GM19043 (cell line): ENCODE data around the gene MOCS3.
"Not testable (repeated sequence)": the region's sequence is repeated elsewhere in the genome, so short reads cannot be mapped to it uniquely, and the experiment has no call there.

ENCODE experiments used
- ATAC-seq: cut with Tn5 transposase; IDR thresholded peaks from one replicate; pipeline ENCODE4 v1.9.1; 2021; ENCODE audit warnings: low read depth; ENCODE audit not compliant: unreplicated experiment

The MOCS3 gene

DNA sequence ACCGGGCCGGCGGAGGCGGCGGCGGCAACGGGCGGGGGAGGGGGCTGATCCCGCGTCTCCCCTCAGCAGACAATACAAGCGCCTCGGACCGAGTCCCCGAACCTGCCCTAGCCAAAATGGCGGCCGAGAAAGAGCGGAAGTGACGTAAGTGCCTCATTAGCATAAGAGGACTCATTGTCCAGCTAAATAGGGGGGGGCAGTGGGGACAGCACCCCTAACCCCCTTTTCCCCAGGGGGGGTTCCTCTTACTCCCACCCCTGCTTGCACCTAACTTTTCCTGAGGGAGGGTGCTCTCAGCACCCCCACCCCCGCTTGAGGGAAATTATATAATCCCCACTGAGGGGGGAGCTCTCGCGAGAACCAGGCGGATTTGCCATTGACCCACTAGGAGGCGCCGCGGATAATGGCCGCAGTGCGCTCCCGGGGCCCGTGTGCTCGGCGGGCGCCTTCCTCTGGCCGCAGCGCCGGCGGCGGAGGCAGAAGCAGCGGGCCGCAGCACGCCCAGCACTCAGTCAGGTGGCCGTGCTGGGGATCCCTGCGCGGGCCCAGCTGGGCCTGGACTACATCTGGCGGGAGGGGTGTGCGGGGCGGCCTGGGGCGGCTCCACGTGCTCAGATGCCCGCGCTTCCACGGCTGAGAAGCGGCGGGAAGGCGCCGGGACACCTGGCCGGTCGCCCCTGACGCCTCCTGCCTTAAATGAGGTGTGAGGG is 27.2 kb upstream of the MOCS3 start, which contains the start of gene ADNP:
TSS of gene ADNP (minus strand) at position 132 of the 710 bp plus-strand sequence. CDS start 27,441 bp downstream, outside the sequence.
- peak; percentile 55 for ATAC-seq

GRCh38 chr20:50932016-50932485 is 26.6 kb upstream of the MOCS3 start:
- no peak for ATAC-seq

GRCh38 chr20:50932691-50933280 is 25.8 kb upstream of the MOCS3 start:
- ATAC-seq: no peak

- no peak for ATAC-seq
Observed at GRCh38 chr20:50933589-50933988, 25.0 kb upstream of the MOCS3 start.

- no peak for ATAC-seq
Observed at GRCh38 chr20:50943069-50943468, 15.5 kb upstream of the MOCS3 start.

DNA sequence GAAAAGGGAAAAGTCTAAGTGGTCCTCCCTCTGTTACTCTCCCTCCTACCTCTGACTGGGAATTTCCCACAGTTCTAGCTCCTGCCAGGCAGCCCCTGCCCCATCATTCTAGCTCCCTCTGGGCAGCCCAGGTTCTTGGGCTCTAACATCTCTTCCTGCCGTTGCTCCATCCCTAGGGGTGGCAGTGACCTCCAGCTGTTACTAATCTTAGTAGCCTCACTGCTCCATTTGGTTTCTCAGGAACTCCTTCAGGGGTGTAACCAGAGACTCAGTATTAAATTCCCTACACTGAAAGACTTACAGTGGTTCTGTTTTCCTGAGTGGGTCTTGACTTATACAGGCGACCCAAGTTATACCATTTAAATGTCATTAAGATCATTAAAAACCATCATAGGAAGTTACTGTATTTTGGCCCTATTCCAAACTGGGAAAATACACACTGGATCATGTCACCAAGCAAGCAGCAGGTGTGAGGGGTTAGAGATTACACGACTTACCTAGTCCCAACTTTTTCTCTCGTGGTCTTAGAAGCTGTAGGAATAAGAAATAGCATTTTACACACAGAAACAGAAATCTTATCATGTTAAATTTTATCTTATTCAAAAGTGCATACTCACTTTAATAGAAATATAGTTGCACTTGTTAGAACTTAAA is 10.4 kb upstream of the MOCS3 start:
- no peak for ATAC-seq

DNA sequence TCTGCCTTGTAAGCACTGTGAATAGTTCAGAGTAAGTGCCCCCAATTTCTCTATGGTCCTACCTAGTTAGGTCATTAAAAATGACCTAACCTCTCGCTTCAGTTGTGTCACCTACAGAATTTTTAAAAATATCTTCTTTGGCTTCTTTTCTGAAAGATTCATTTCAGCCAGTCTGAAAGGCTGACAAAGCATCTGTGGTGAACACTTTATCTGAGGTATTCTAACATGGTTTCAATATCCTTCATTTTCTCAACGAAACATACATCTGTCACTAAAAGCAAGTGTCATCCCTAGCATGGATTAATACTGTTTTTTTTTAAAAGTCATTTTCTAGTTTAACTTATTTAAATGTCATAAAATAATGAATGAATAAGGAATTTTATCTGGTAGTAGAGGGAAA is 5.4 kb upstream of the MOCS3 start:
- no peak for ATAC-seq

DNA sequence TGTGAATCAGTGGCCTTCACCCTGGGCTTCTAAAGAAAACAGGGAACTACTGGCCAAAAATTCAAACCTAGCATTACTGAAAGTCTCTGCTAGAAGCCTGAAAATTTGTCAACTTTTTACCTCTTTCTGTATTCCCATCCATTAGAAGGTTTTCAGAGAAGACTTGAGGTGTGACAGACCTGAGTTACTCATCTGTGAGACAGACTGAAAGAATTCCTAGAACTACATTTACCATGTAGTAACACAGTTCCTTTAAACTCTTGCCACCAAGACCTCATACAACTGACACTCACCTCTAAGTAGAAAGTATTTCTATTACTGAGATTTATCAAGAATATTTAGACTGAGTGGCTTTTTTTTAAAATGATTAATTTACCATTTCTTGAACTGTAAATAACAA is 4.8 kb upstream of the MOCS3 start:
- no peak for ATAC-seq

DNA sequence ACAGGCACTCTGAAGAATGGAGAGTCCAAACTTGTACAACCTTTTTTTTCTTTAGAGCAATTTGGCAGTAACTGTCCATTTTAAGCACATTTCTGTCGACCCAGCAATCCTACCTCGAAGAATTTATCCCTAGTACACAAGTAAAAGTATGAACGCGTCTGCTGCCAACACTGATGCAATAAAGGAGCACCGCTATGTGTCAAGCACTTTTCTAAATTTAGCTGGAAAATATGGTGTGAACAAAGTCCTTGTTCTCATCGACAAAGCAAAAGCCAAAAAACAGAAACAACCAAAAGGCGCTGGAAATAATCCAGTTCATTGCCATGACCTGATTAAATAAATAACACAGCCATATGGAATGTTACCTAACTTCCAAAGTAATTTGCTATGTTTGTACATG is 1.3 kb upstream of the MOCS3 start:
- no peak for ATAC-seq

GRCh38 chr20:50957798-50958614 is 612 bp upstream of the MOCS3 start, which contains the start of gene DPM1:
TSS of gene DPM1 (minus strand) at chr20:50958532. CDS start at chr20:50958523, 9 bp downstream.
- peak; percentile 76 for ATAC-seq

GRCh38 chr20:50959543-50960126 is 1.0 kb downstream of the MOCS3 start:
- ATAC-seq: no peak

DNA sequence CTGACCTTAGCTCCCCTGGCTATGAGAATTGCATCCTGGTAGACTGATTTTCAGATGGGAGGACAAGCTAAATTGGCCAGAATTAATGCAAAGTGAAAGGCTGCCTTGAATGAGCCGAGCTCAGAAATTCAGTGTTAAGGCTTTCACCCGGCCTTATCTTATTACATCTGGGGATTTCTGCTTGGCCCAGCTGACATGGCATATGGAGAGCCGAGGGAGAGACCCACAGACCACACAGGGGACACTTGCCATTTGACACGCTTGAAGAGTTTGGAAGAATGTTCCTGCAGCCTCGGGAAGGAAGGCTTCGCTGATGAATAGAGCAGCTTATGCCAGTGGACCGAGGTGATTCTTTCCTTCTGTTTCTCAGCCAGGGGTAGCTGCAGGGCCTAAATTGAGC is 9.0 kb downstream of the MOCS3 start:
- no peak for ATAC-seq

DNA sequence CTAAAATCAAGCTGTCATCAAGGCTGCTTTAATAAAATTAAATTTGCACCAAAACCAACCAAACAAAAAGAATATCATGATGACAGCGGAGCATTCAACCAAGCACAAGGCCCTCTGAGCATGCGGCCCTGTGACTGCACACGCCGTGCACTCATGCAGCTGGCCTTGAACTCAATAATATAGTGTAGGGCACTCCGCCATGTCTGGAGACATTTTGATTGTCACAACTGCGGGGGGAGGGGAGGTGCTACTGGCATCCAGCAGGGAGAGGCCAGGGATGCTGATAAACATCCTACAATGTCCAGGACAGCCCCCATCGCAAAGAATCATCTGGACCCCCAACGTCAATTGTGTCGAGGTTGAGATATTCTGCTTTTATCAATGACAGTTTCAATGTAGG is 9.7 kb downstream of the MOCS3 start:
- no peak for ATAC-seq

DNA sequence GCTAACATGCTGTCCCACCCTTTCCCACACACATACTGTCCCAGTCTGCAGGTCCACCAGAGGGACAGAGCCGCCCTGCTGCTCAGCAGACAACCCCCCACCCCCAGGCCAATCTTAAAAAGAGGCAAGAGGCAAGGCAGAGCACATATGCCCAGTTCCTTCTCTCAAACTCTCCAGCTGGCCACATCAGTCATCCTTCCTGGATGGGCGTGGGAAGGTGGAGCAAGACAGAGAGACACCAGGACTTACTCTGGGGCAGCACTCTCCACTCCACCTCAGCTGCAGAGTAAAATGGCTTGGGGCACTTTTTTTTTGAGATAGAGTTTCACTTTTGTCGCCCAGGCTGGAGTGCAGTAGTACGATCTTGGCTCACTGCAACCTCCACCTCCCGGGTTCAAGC is 10.8 kb downstream of the MOCS3 start:
- ATAC-seq: no peak

DNA sequence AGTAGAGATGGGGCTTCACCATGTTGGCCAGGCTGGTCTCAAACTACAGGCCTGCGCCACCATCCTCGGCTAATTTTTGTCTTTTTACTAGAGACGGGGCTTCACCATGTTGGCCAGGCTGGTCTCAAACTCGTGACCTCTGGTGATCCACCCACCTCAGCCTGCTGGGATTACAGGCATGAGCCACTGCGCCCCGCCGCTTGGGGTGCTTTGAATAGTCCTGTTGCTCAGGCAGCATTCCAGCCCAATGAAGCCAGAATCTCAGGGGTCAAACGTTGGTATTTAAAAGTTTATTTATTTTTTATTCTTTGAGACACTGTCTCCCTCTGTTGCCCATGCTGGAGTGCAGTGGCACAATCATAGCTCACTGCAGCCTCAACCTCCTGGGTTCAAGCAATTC is 11.3 kb downstream of the MOCS3 start:
- ATAC-seq: no peak

DNA sequence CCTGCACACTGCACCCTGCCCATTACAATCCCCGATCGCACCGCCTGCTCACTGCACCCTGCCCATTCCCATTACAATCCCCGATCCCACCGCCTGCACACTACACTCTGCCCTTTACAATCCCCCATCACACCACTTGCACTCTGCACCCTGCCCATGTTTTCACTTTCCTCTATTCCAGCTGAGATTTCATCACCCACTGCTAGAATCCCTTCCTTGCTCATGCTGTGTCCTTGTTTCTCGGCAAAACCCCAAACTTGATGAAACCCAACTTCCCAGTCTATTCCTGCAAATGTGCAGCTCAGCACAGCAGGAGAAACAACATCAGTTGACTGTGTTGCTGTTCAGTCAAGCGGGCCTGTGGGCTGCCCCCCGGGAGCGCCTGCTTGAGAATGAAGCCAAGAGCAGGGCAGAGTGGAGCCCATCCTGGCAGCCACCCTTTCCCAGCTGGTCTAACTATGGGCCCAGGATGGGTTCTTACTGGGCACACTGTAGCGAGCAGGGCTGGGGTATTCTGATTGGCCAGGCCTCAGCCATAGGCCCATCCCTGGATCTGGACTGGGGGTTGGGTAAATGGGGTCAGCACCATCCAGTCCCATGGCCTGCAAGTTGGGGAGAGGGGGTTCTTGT is 17.2 kb downstream of the MOCS3 start:
- no peak for ATAC-seq

DNA sequence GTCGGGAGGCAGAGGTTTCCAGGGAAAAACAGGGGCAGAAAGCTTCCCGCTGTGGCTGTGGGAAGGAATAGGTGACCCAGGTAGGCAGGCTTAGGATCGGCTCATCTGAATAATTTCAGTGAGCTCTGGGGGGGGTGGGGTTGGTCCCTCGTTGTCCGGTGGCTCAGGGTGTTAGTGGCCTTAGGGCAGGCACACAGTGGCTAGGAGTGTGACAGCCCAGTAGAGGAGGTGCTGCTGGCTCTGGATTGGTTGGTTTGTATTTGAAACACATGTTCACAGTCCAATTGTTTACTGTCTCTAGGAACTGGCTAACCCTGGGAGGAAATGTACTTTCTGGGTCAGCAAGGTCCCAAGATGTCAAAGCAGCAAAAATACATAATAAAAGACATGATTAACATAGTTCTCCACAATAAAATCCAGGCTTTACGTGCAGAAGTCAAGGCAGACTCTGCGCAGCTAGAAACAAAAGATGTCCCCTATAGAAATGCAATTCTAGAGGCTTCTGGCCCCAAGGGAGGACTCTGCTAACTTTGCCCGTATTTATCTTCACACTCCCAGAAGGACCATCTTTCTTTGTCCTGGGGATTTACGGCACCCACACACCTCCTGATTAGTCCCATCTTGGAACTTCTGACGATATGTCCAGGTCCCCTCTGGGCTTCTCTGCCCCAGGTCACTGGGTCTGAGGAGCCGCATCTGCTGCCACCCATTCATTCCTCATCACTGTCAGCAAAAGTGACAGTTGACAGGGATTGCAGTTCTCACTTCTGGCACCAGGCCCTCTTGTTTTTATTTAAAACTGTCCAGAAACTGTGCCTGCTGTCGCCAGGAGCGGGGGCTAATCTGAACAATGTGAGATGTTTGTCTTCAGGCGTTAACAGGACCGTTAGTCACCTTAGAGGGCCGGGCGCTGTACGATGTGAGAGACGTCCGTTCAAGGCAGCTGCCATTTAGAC is 18.7 kb downstream of the MOCS3 start:
- ATAC-seq: no peak

GRCh38 chr20:50978533-50978932 is 19.9 kb downstream of the MOCS3 start:
- not testable (repeated sequence) for ATAC-seq
